Measurements from ENCODE around the gene RABIF.
"Not testable (repeated sequence)": the region's sequence is repeated elsewhere in the genome, so short reads cannot be mapped to it uniquely, and the experiment has no call there.

The RABIF gene

GRCh38 chr1:202837746-202838262, 51.1 kb downstream of the RABIF start:
- in situ Hi-C loops (cut with MboI; ENCODE audit: low pct_unique_long_range_greater_than_20kb, low sequenced_read_pairs, unreplicated experiment) = no loop called here
- DNase-seq (ENCODE audit: low spot score) = no peak
- TF ChIP-seq, protein P1, sequence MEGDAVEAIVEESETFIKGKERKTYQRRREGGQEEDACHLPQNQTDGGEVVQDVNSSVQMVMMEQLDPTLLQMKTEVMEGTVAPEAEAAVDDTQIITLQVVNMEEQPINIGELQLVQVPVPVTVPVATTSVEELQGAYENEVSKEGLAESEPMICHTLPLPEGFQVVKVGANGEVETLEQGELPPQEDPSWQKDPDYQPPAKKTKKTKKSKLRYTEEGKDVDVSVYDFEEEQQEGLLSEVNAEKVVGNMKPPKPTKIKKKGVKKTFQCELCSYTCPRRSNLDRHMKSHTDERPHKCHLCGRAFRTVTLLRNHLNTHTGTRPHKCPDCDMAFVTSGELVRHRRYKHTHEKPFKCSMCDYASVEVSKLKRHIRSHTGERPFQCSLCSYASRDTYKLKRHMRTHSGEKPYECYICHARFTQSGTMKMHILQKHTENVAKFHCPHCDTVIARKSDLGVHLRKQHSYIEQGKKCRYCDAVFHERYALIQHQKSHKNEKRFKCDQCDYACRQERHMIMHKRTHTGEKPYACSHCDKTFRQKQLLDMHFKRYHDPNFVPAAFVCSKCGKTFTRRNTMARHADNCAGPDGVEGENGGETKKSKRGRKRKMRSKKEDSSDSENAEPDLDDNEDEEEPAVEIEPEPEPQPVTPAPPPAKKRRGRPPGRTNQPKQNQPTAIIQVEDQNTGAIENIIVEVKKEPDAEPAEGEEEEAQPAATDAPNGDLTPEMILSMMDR (IDR thresholded peaks at IDR 0.05; ENCODE audit: extremely low read depth, insufficient read depth, missing control alignments) = no peak

GRCh38 chr1:202836623-202837403, 52.1 kb downstream of the RABIF start:
- in situ Hi-C loops (cut with MboI; ENCODE audit: low pct_unique_long_range_greater_than_20kb, low sequenced_read_pairs, unreplicated experiment) = no loop called here
- DNase-seq (ENCODE audit: low spot score) = no peak
- TF ChIP-seq, protein P1 (IDR thresholded peaks at IDR 0.05; ENCODE audit: extremely low read depth, insufficient read depth, missing control alignments) = peak; percentile 15

DNA sequence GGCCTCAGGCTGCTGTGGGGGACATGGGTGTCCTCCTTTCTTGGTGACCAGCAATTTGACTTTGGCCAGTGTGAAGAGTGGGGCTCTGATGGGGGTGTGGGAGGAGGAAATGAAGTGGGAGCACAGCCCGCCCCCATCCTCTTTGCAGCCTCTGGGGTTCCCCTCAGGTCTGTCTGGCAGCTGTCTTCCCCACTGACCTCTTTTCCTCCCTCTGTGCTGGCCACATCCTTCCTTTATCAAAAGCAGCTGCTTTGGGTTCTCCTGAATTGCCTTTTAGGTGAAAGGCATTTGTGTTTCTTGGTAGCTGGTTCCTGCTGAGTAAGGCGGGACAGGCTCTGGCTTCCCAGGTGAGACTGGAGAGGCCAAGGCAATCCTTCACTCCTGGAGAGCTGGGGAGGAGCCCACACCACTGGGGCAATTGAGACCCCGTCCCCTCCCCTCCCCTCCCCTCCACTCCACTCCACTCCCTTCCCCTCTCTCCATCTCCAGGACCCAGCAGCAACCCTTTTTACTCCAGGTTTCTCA, 53.3 kb downstream of the RABIF start:
- in situ Hi-C loops (cut with MboI; ENCODE audit: low pct_unique_long_range_greater_than_20kb, low sequenced_read_pairs, unreplicated experiment) = no loop called here
- peak; percentile 51 for DNase-seq (ENCODE audit: low spot score)
- TF ChIP-seq, protein P1 (IDR thresholded peaks at IDR 0.05; ENCODE audit: extremely low read depth, insufficient read depth, missing control alignments) = no peak

- DNase-seq (ENCODE audit: low spot score) = no peak
- TF ChIP-seq, protein P1 (IDR thresholded peaks at IDR 0.05; ENCODE audit: extremely low read depth, insufficient read depth, missing control alignments) = no peak
- in situ Hi-C loops (cut with MboI; ENCODE audit: low pct_unique_long_range_greater_than_20kb, low sequenced_read_pairs, unreplicated experiment) = no loop called here
These were observed 54.0 kb downstream of the RABIF start for GRCh38 chr1:202834771-202835547.

DNA sequence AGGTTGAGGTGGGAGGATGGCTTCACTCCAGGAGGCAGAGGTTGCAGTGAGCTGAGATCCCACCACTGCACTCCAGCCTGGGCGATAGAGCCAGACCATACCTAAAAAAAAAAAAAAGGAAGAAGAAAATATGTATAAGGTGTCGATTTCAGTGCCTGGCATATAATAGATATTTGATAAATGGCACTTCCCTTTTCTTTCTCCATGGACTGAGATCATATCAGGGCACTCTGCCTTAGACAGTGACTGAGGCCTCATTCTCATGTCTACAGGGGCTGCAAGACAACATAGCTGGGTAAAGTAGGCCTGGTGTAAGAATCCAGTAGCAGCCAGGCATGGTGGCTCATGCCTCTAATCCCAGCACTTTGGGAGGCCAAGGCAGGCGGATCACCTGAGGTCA, 57.0 kb downstream of the RABIF start:
- no peak for DNase-seq (ENCODE audit: low spot score)
- TF ChIP-seq, protein P1 (IDR thresholded peaks at IDR 0.05; ENCODE audit: extremely low read depth, insufficient read depth, missing control alignments) = no peak
- in situ Hi-C loops (cut with MboI; ENCODE audit: low pct_unique_long_range_greater_than_20kb, low sequenced_read_pairs, unreplicated experiment) = no loop called here

DNA sequence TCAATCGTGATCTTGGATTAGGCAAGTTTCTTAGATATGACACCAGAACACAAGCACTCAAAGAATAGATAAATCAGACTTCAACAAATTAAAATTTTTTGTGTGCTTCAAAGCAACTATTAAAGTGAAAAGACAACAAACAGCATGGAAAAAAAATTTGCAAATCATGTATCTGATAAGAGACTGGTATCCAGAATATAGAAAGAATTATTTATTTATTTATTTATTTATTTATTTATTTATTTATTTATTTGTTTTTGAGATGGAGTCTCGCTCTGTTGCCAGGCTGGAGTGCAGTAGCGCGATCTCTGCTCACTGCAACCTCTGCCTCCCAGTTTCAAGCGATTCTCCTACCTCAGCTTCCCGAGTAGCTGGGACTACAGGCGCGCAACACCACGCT, 59.7 kb downstream of the RABIF start:
- DNase-seq (ENCODE audit: low spot score); in situ Hi-C loops (cut with MboI; ENCODE audit: low pct_unique_long_range_greater_than_20kb, low sequenced_read_pairs, unreplicated experiment): not testable (repeated sequence)

Data from GM13977 (cell line).